ENCODE data around the gene ACVR1B. TPM values are rescaled to one million over a fixed set of nuclear protein-coding genes. Genes with fewer than 3 reads are reported as not detected.

ACVR1B gene
- total RNA-seq, 2 experiments from 2014 or later, result 5.5 to 5.7 TPM

- ChIA-PET CTCF (interaction anchor here (1.1 to 15.8 kb wide), 5 partner anchors 12 to 67 kb away, joined by 3 to 225 read pairs (median 4); partner anchors contain the start of gene ATG101), POLR2A (no interaction called here)
- no peak for DNase-seq
- Mint-ChIP-seq H3K36me3 (ENCODE audit: low read depth) (no peaks in the 10 kb centered on the region), H3K27ac (no peak overlapping the region), H3K4me1 (peaks cover 35% of the 10 kb centered on the region), H3K4me3 (no peak overlapping the region), H3K27me3 (peaks cover 4% of the 10 kb centered on the region), H3K9me3 (no peaks in the 10 kb centered on the region)
Measured at GRCh38 chr12:52044292-52044983, 92.9 kb downstream of the ACVR1B start.

- peaks cover 47% of the 10 kb centered on the region for H3K4me1 Mint-ChIP-seq
- POLR2A ChIA-PET, result no interaction called here
Measured at GRCh38 chr12:52045794-52046199, 94.3 kb downstream of the ACVR1B start.

More at GRCh38 chr12:52045794-52046199, 94.3 kb downstream of the ACVR1B start:
- H3K27ac Mint-ChIP-seq, result peak overlapping the region; percentile 41
- DNase-seq, result no peak
- CTCF ChIA-PET, result interaction anchor here (1.1 to 15.8 kb wide), 2 partner anchors 20 to 24 kb away, joined by 4 to 225 read pairs; partner anchors contain the start of gene ATG101
- H3K9me3 Mint-ChIP-seq, result no peaks in the 10 kb centered on the region
- no peak overlapping the region for H3K4me3 Mint-ChIP-seq
- peaks cover 9% of the 10 kb centered on the region for H3K27me3 Mint-ChIP-seq
- H3K36me3 Mint-ChIP-seq (ENCODE audit: low read depth), result no peaks in the 10 kb centered on the region

Other genes with a start within 250 kb of the ACVR1B start
- under 1 TPM; 0.17 to 0.19 TPM for gene FIGNL2, start 103.0 kb upstream of the ACVR1B start, total RNA-seq
- not detected for gene ANKRD33, start 63.6 kb upstream of the ACVR1B start, total RNA-seq
- not detected for gene ACVRL1, start 44.2 kb upstream of the ACVR1B start, total RNA-seq
- gene TAMALIN, start 55.2 kb downstream of the ACVR1B start, total RNA-seq, result 1 to 10 TPM; 5.7 to 6.9 TPM
- 1 to 10 TPM; 2.1 to 2.7 TPM for gene NR4A1, start 99.7 kb downstream of the ACVR1B start, total RNA-seq
- 10 to 100 TPM; 28.3 to 30.4 TPM for gene ATG101, start 118.3 kb downstream of the ACVR1B start, total RNA-seq
- not detected for gene SMIM41, start 128.0 kb downstream of the ACVR1B start, total RNA-seq
- gene KRT80, start 240.3 kb downstream of the ACVR1B start, total RNA-seq, result not detected

All from activated CD4-positive, alpha-beta T cell treated with anti-CD3 and anti-CD28 coated beads, Interleukin-2, amount 10 ng/mL, durations not matched to agents 7 days and 5 days (primary cell).